ENCODE measurements around the gene RREB1. TPM values are rescaled to one million over a fixed set of nuclear protein-coding genes. Genes with fewer than 3 reads are reported as not detected.

Gene RREB1
- total and polyA plus RNA-seq, 2 donors (not counting 3 experiments of a cell fraction or from before 2014, with no cell fraction given) = 3.7 to 33.0 TPM

DNA sequence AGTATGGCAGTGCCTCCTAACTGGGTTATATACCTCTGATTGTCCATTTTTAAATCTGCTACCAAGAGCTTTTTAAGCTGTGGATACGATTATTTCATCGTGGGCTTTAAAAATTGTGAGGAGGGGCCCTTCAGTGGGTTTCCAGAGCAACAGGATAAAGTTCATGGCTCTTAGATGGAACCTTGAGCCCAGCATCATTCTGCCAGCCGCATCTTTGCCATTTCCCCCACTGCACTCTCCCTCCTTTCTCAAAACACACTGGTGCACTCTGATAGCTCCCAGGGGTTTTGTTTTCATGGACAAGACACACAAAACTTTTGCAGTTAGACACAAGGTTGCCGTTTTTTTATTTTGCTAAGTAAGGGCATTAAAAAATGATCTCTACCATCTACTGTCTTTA lies 54.1 kb downstream of the RREB1 start:
- no peak for DNase-seq (ENCODE audit: low read depth, low spot score)
- no peak overlapping the region for H3K27ac ChIP-seq (ENCODE audit: insufficient read depth, low read depth, low read length)
- no peak overlapping the region for H3K4me2 ChIP-seq (ENCODE audit: insufficient read depth, low read length)
- no peaks in the 10 kb centered on the region for H3K9me1 ChIP-seq (replicated peaks; ENCODE audit: control insufficient read depth, extremely low read depth, insufficient read depth, low read length)
- H3K4me3 ChIP-seq (replicated peaks in 1 of 3; ENCODE audit: insufficient read depth in 1 of 3, low read depth in 1 of 3, low read length in 3 of 3) = no peak overlapping the region
- H3K27me3 ChIP-seq (ENCODE audit: control insufficient read depth in 2 of 2, insufficient read depth in 2 of 2, low read length in 2 of 2) = no peaks in the 10 kb centered on the region
- H3K9me3 ChIP-seq (replicated peaks; ENCODE audit: control insufficient read depth, insufficient read depth, low read length) = no peaks in the 10 kb centered on the region
- no peak for FAIRE-seq
- CTCF ChIA-PET = interaction anchor here (1.2 to 1.6 kb wide), 2 partner anchors 10 to 75 kb away, joined by 3 to 4 read pairs; no protein-coding TSS in a partner anchor
- TF ChIP-seq MYC (IDR thresholded peaks at IDR 0.05; ENCODE audit: low read depth, low read length) (no peak), GATA2 (IDR thresholded peaks at IDR 0.05; ENCODE audit: insufficient read depth, insufficient read length, low read depth, low read length) (no peak), POLR2AphosphoS5 (IDR thresholded peaks at IDR 0.05; ENCODE audit: insufficient read depth, low read depth, low read length) (no peak), EZH2 (IDR thresholded peaks at IDR 0.05; ENCODE audit: borderline replicate concordance, low read depth, low read length, severe bottlenecking) (no peak), POLR2A (IDR thresholded peaks at IDR 0.05; ENCODE audit: low read depth, low read length) (no peak), FOS (IDR thresholded peaks at IDR 0.05; ENCODE audit: borderline replicate concordance, insufficient read depth, low read length) (no peak), JUN (IDR thresholded peaks at IDR 0.05; ENCODE audit: borderline replicate concordance, insufficient read depth, insufficient read length, low read depth) (no peak)
- TF ChIP-seq, protein P1, sequence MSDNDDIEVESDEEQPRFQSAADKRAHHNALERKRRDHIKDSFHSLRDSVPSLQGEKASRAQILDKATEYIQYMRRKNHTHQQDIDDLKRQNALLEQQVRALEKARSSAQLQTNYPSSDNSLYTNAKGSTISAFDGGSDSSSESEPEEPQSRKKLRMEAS (IDR thresholded peaks at IDR 0.05; ENCODE audit: insufficient read depth, insufficient read length) = no peak
- TF ChIP-seq, protein P2, sequence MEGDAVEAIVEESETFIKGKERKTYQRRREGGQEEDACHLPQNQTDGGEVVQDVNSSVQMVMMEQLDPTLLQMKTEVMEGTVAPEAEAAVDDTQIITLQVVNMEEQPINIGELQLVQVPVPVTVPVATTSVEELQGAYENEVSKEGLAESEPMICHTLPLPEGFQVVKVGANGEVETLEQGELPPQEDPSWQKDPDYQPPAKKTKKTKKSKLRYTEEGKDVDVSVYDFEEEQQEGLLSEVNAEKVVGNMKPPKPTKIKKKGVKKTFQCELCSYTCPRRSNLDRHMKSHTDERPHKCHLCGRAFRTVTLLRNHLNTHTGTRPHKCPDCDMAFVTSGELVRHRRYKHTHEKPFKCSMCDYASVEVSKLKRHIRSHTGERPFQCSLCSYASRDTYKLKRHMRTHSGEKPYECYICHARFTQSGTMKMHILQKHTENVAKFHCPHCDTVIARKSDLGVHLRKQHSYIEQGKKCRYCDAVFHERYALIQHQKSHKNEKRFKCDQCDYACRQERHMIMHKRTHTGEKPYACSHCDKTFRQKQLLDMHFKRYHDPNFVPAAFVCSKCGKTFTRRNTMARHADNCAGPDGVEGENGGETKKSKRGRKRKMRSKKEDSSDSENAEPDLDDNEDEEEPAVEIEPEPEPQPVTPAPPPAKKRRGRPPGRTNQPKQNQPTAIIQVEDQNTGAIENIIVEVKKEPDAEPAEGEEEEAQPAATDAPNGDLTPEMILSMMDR (IDR thresholded peaks at IDR 0.05; ENCODE audit: extremely low read depth in 1 of 2, insufficient read depth in 1 of 2, low read depth in 1 of 2, low read length in 2 of 2) = no peak
- H4K20me1 ChIP-seq (replicated peaks; ENCODE audit: control insufficient read depth, extremely low read depth, insufficient read depth, low read length) = peaks cover 15% of the 10 kb centered on the region
- intact Hi-C loops (cut with micrococcal nuclease) (no loop called here), dilution Hi-C loops (cut with MboI; ENCODE audit: extremely low pct_ligation_motif_present, low sequenced_read_pairs) (no loop called here)
- no peak overlapping the region for H3K9ac ChIP-seq (replicated peaks; ENCODE audit: extremely low read depth, insufficient read depth, low read length)
- H3K79me2 ChIP-seq (ENCODE audit: control insufficient read depth, insufficient read depth, low read length) = peaks cover 81% of the 10 kb centered on the region
- POLR2A ChIA-PET = no interaction called here
- H3K36me3 ChIP-seq (ENCODE audit: control insufficient read depth in 2 of 2, extremely low read depth in 1 of 2, insufficient read depth in 2 of 2, low read length in 2 of 2) = no peaks in the 10 kb centered on the region
- no peaks in the 10 kb centered on the region for H3K4me1 ChIP-seq (ENCODE audit: control insufficient read depth, extremely low read depth, insufficient read depth, low read length)
- no TSS peak for BruUV-seq (replicated peaks)
- H2AFZ ChIP-seq (ENCODE audit: low read depth, low read length) = no peak overlapping the region

Measured in endothelial cell of umbilical vein (primary cell).